ENCODE measurements around the gene PVALEF. TPM values are rescaled to one million over a fixed set of nuclear protein-coding genes. Genes with fewer than 3 reads are reported as not detected.

The PVALEF gene
- total RNA-seq, 1 donor from 2014 or later, result not detected

- Mint-ChIP-seq H3K4me3 (no peak overlapping the region), H3K27ac (no peak overlapping the region), H3K9me3 (no peaks in the 10 kb centered on the region), H3K4me1 (no peaks in the 10 kb centered on the region), H3K36me3 (ENCODE audit: low read depth) (no peaks in the 10 kb centered on the region), H3K27me3 (no peaks in the 10 kb centered on the region)
- intact Hi-C loops (cut with micrococcal nuclease), result no loop called here
- DNase-seq, result no peak
Measured at GRCh38 chr17:81158688-81159590, 6.4 kb upstream of the PVALEF start.

- H3K4me1 Mint-ChIP-seq, result no peaks in the 10 kb centered on the region
Measured at GRCh38 chr17:81159611-81160265, 5.6 kb upstream of the PVALEF start.

GRCh38 chr17:81160306-81160705 lies 5.0 kb upstream of the PVALEF start:
- peak; percentile 69 for DNase-seq
- Mint-ChIP-seq H3K9me3 (no peaks in the 10 kb centered on the region), H3K27ac (no peak overlapping the region), H3K36me3 (ENCODE audit: low read depth) (no peaks in the 10 kb centered on the region), H3K4me3 (peak overlapping the region; percentile 20), H3K27me3 (peaks cover 2% of the 10 kb centered on the region), H3K4me1 (no peaks in the 10 kb centered on the region)
- intact Hi-C loops (cut with micrococcal nuclease), result no loop called here

More at GRCh38 chr17:81159611-81160265, 5.6 kb upstream of the PVALEF start:
- Mint-ChIP-seq H3K27ac (no peak overlapping the region), H3K9me3 (no peaks in the 10 kb centered on the region), H3K4me3 (no peak overlapping the region), H3K36me3 (ENCODE audit: low read depth) (no peaks in the 10 kb centered on the region), H3K27me3 (peaks cover 2% of the 10 kb centered on the region)
- intact Hi-C loops (cut with micrococcal nuclease), result no loop called here
- no peak for DNase-seq

- intact Hi-C loops (cut with micrococcal nuclease), result no loop called here
- Mint-ChIP-seq H3K4me3 (no peak overlapping the region), H3K27ac (no peak overlapping the region), H3K9me3 (no peaks in the 10 kb centered on the region), H3K27me3 (peaks cover 2% of the 10 kb centered on the region), H3K36me3 (ENCODE audit: low read depth) (no peaks in the 10 kb centered on the region), H3K4me1 (no peaks in the 10 kb centered on the region)
- DNase-seq, result no peak
Measured at GRCh38 chr17:81160747-81161453, 4.4 kb upstream of the PVALEF start.

GRCh38 chr17:81161536-81161935 lies 3.8 kb upstream of the PVALEF start:
- Mint-ChIP-seq H3K4me3 (no peak overlapping the region), H3K9me3 (no peaks in the 10 kb centered on the region), H3K27me3 (peaks cover 2% of the 10 kb centered on the region), H3K36me3 (ENCODE audit: low read depth) (no peaks in the 10 kb centered on the region), H3K4me1 (no peaks in the 10 kb centered on the region), H3K27ac (no peak overlapping the region)
- intact Hi-C loops (cut with micrococcal nuclease), result no loop called here
- DNase-seq, result no peak

GRCh38 chr17:81161972-81162371 lies 3.3 kb upstream of the PVALEF start:
- Mint-ChIP-seq H3K27ac (no peak overlapping the region), H3K4me3 (no peak overlapping the region), H3K4me1 (no peaks in the 10 kb centered on the region), H3K27me3 (peaks cover 3% of the 10 kb centered on the region), H3K36me3 (ENCODE audit: low read depth) (no peaks in the 10 kb centered on the region), H3K9me3 (no peaks in the 10 kb centered on the region)
- intact Hi-C loops (cut with micrococcal nuclease), result no loop called here
- DNase-seq, result no peak

GRCh38 chr17:81162491-81162890 lies 2.8 kb upstream of the PVALEF start:
- DNase-seq, result no peak
- peaks cover 7% of the 10 kb centered on the region for H3K27me3 Mint-ChIP-seq
- H3K36me3 Mint-ChIP-seq (ENCODE audit: low read depth), result no peaks in the 10 kb centered on the region
- no peaks in the 10 kb centered on the region for H3K9me3 Mint-ChIP-seq
- no peak overlapping the region for H3K27ac Mint-ChIP-seq
- H3K4me3 Mint-ChIP-seq, result no peak overlapping the region
- intact Hi-C loops (cut with micrococcal nuclease), result no loop called here
- H3K4me1 Mint-ChIP-seq, result no peaks in the 10 kb centered on the region

- no peaks in the 10 kb centered on the region for H3K36me3 Mint-ChIP-seq (ENCODE audit: low read depth)
- H3K4me3 Mint-ChIP-seq, result no peak overlapping the region
- H3K4me1 Mint-ChIP-seq, result no peaks in the 10 kb centered on the region
- peaks cover 8% of the 10 kb centered on the region for H3K27me3 Mint-ChIP-seq
- DNase-seq, result no peak
- H3K9me3 Mint-ChIP-seq, result no peaks in the 10 kb centered on the region
- intact Hi-C loops (cut with micrococcal nuclease), result no loop called here
- H3K27ac Mint-ChIP-seq, result no peak overlapping the region
Measured at GRCh38 chr17:81163051-81163695, 2.1 kb upstream of the PVALEF start.

- H3K4me1 Mint-ChIP-seq, result no peaks in the 10 kb centered on the region
- no peak overlapping the region for H3K27ac Mint-ChIP-seq
- no peaks in the 10 kb centered on the region for H3K9me3 Mint-ChIP-seq
- no peak overlapping the region for H3K4me3 Mint-ChIP-seq
- intact Hi-C loops (cut with micrococcal nuclease), result no loop called here
- DNase-seq, result no peak
- H3K36me3 Mint-ChIP-seq (ENCODE audit: low read depth), result no peaks in the 10 kb centered on the region
- peaks cover 9% of the 10 kb centered on the region for H3K27me3 Mint-ChIP-seq
Measured at GRCh38 chr17:81163703-81164370, 1.5 kb upstream of the PVALEF start.

GRCh38 chr17:81164371-81165245 lies 699 bp upstream of the PVALEF start:
- H3K36me3 Mint-ChIP-seq (ENCODE audit: low read depth), result no peaks in the 10 kb centered on the region

GRCh38 chr17:81166033-81166492 lies 756 bp downstream of the PVALEF start, which contains the start of gene AATK:
Gene AATK, minus strand, starts transcription at chr17:81166221. Its CDS starts 229 bp downstream, at chr17:81165992.
- no peak for DNase-seq
- intact Hi-C loops (cut with micrococcal nuclease), result no loop called here
- Mint-ChIP-seq H3K4me1 (no peaks in the 10 kb centered on the region), H3K27me3 (peaks cover 9% of the 10 kb centered on the region), H3K36me3 (ENCODE audit: low read depth) (no peaks in the 10 kb centered on the region), H3K27ac (no peak within 1 kb of the TSS), H3K9me3 (no peaks in the 10 kb centered on the region), H3K4me3 (no peak within 1 kb of the TSS)

More at GRCh38 chr17:81164371-81165245, 699 bp upstream of the PVALEF start:
- no peak for DNase-seq
- no peak overlapping the region for H3K4me3 Mint-ChIP-seq
- no peaks in the 10 kb centered on the region for H3K4me1 Mint-ChIP-seq
- H3K9me3 Mint-ChIP-seq, result no peaks in the 10 kb centered on the region
- H3K27ac Mint-ChIP-seq, result no peak overlapping the region
- intact Hi-C loops (cut with micrococcal nuclease), result no loop called here
- peaks cover 9% of the 10 kb centered on the region for H3K27me3 Mint-ChIP-seq

GRCh38 chr17:81167194-81167524 lies 1.9 kb downstream of the PVALEF start:
- no peak overlapping the region for H3K4me3 Mint-ChIP-seq
- no peaks in the 10 kb centered on the region for H3K9me3 Mint-ChIP-seq
- no peak overlapping the region for H3K27ac Mint-ChIP-seq
- no peaks in the 10 kb centered on the region for H3K4me1 Mint-ChIP-seq
- H3K27me3 Mint-ChIP-seq, result peaks cover 9% of the 10 kb centered on the region
- H3K36me3 Mint-ChIP-seq (ENCODE audit: low read depth), result no peaks in the 10 kb centered on the region
- no peak for DNase-seq
- intact Hi-C loops (cut with micrococcal nuclease), result no loop called here
